K562 (cell line): ENCODE results near the gene NEB. TPM values are rescaled to one million over a fixed set of nuclear protein-coding genes. Genes with fewer than 3 reads are reported as not detected.

Experiments used
- ATAC-seq: fragments of 200-7000 bp; cut with Tn5 transposase; 3 replicates; pipeline ENCODE4 v1.9.1; 2020; ENCODE audit warnings: moderate library complexity
- BruUV-seq: library from RNA; stranded (reverse); fragments of 400-500 nt; replicated peaks from 2 replicates; lab custom pipeline; 2021; lab: Mats Ljungman, UMichigan
- CTCF ChIA-PET: fragments of 300-600 bp; formaldehyde crosslinking; extraction: SDS; loops from one replicate; lab custom pipeline; 2021; ENCODE audit warnings: low intra/inter-chr PET ratio; lab: Yijun Ruan, JAX
- POLR2A ChIA-PET: fragments of 300-600, 350-650 bp; sonication (Branson Sonifier 250); formaldehyde crosslinking; extraction: SDS; loops from one replicate; lab custom pipeline; 2021; ENCODE audit warnings: antibody characterized with exemption, inconsistent platforms; lab: Yijun Ruan, JAX
- DNase-seq, 4 experiments: peaks; one replicate each; pipeline versions ENCODE4 v3.0.0 to v3.0.0-alpha.2; 2011 to 2018; ENCODE audit warnings: low spot score in 3 of 4, mixed read lengths in 3 of 4; ENCODE audit errors: extremely low read depth in 1 of 4
- FAIRE-seq: peaks from 2 replicates; lab custom pipeline; 2011; peaks lifted over from hg19 to GRCh38; lab: Jason Lieb, UNC
- H2AFZ ChIP-seq: 2 replicates; pipeline ENCODE4 v1.6.0; 2011; ENCODE audit warnings: low read depth, low read length, control low read depth, inconsistent platforms
- H3K27ac ChIP-seq: fragments of 200-600 bp; 3 replicates; pipeline ENCODE4 v1.8.0; 2011; ENCODE audit warnings: low read depth, mild to moderate bottlenecking, control low read depth, inconsistent platforms, low read length, moderate library complexity, mixed read lengths; ENCODE audit errors: extremely low read depth
- H3K27me3 ChIP-seq, 2 experiments: fragments of 300-600 bp in 1 of 2; 2 replicates in 1 of 2; 3 replicates in 1 of 2; pipeline versions ENCODE4 v1.6.0 to v1.8.0; 2011; ENCODE audit warnings: inconsistent platforms in 2 of 2, low read length in 2 of 2, mild to moderate bottlenecking in 1 of 2, mixed read lengths in 1 of 2, moderate library complexity in 1 of 2; ENCODE audit not compliant: control insufficient read depth in 2 of 2, insufficient read depth in 2 of 2
- H3K36me3 ChIP-seq: fragments of 300-600 bp; 3 replicates; pipeline ENCODE4 v1.8.0; 2011; ENCODE audit warnings: mild to moderate bottlenecking, low read length, inconsistent platforms; ENCODE audit not compliant: control insufficient read depth, insufficient read depth
- H3K4me1 ChIP-seq, 2 experiments: fragments of 200-600 bp in 1 of 2; replicated peaks in 1 of 2; 2 replicates in 1 of 2; 3 replicates in 1 of 2; pipeline versions ENCODE4 v1.5.1 to v1.8.0; 2011; ENCODE audit warnings: inconsistent platforms in 2 of 2, low read length in 2 of 2, mild to moderate bottlenecking in 1 of 2, mixed read lengths in 1 of 2, moderate library complexity in 1 of 2; ENCODE audit not compliant: control insufficient read depth in 2 of 2, insufficient read depth in 2 of 2
- H3K4me2 ChIP-seq: 2 replicates; pipeline ENCODE4 v1.6.1; 2011; ENCODE audit warnings: low read length, control low read depth, inconsistent platforms, mixed read lengths; ENCODE audit not compliant: insufficient read depth
- H3K4me3 ChIP-seq: fragments of 200-600 bp; sonication (generic), shearing (Covaris generic); 2 replicates; pipeline ENCODE4 v1.5.1; 2016; ENCODE audit warnings: control low read depth, inconsistent platforms
- H3K79me2 ChIP-seq: fragments of 200-600 bp; 3 replicates; pipeline ENCODE4 v1.8.0; 2011; ENCODE audit warnings: low read length, inconsistent platforms; ENCODE audit not compliant: control insufficient read depth, insufficient read depth
- H3K9ac ChIP-seq, 2 experiments: 2 replicates each; pipeline versions ENCODE4 v1.6.0 to v1.6.1; 2011; ENCODE audit warnings: low read depth in 2 of 2, low read length in 2 of 2, control low read depth in 1 of 2, inconsistent platforms in 1 of 2, mild to moderate bottlenecking in 1 of 2, mixed read lengths in 1 of 2; ENCODE audit not compliant: insufficient read depth in 1 of 2
- H3K9me1 ChIP-seq: one replicate; pipeline ENCODE4 v1.6.0; 2011; ENCODE audit warnings: inconsistent platforms, mild to moderate bottlenecking, low read length, moderate library complexity; ENCODE audit not compliant: control insufficient read depth, insufficient read depth
- H3K9me3 ChIP-seq: replicated peaks from 2 replicates; pipeline ENCODE4 v1.5.1; 2011; ENCODE audit warnings: low read depth, low read length, inconsistent platforms; ENCODE audit not compliant: control insufficient read depth, insufficient read depth
- H4K20me1 ChIP-seq: replicated peaks from 2 replicates; pipeline ENCODE4 v1.6.1; 2011; ENCODE audit warnings: low read length, inconsistent platforms, mixed read lengths; ENCODE audit not compliant: control insufficient read depth, insufficient read depth
- BACH1 ChIP-seq: fragments of 200-800 bp; sonication (Bioruptor generic); IDR thresholded peaks from 2 replicates; pipeline ENCODE4 v1.6.1; 2016; ENCODE audit warnings: missing genetic modification characterization, missing compliant biosample characterization
- BRF1 ChIP-seq: IDR thresholded peaks from 3 replicates; pipeline ENCODE4 v1.6.1; 2011; ENCODE audit warnings: borderline replicate concordance, mild to moderate bottlenecking; ENCODE audit not compliant: insufficient read length; ENCODE audit errors: extremely low read depth
- CREM ChIP-seq: IDR thresholded peaks from 2 replicates; pipeline ENCODE4 v1.6.1; 2014; ENCODE audit warnings: antibody characterized with exemption, low read depth
- HOXB6 ChIP-seq: fragments of 250-450 bp; sonication (Bioruptor Pico); IDR thresholded peaks from 2 replicates; pipeline ENCODE4 v1.5.1; 2022; ENCODE audit warnings: mild to moderate bottlenecking, borderline replicate concordance
- JUND ChIP-seq, 2 experiments: IDR thresholded peaks; 2 replicates in 1 of 2; 3 replicates in 1 of 2; pipeline ENCODE4 v1.6.1; 2011; ENCODE audit warnings: borderline replicate concordance in 2 of 2, low read depth in 2 of 2, low read length in 2 of 2, improper control_type of control experiment in 1 of 2, missing biosample characterization in 1 of 2, missing genetic modification characterization in 1 of 2, missing genetic modification reagents in 1 of 2
- MAZ ChIP-seq, 2 experiments: fragments of 450-650 bp in 1 of 2; sonication (generic) in 1 of 2; formaldehyde crosslinking; IDR thresholded peaks in 1 of 2; conservative IDR thresholded peaks in 1 of 2; 2 replicates each; pipeline versions ENCODE4 v1.4.0 to v1.5.0; 2020; ENCODE audit warnings: mild to moderate bottlenecking in 1 of 2, missing genetic modification reagents in 1 of 2
- RBFOX2 ChIP-seq: fragments of 200-400 bp; formaldehyde crosslinking; IDR thresholded peaks from 2 replicates; pipeline ENCODE4 v1.6.1; 2017; ENCODE audit warnings: low read depth, mild to moderate bottlenecking, low read length, moderate library complexity
- SETDB1 ChIP-seq: IDR thresholded peaks from one replicate; pipeline ENCODE4 v1.6.1; 2012; ENCODE audit warnings: low read length, control low read depth, inconsistent platforms
- TAF9B ChIP-seq: fragments of 450-650 bp; IDR thresholded peaks from 2 replicates; pipeline ENCODE4 v1.6.1; 2018; ENCODE audit warnings: mild to moderate bottlenecking; ENCODE audit not compliant: partially characterized antibody
- TFAM ChIP-seq: fragments of 250-450 bp; sonication (Bioruptor Pico); conservative IDR thresholded peaks from 2 replicates; pipeline ENCODE4 v1.5.0; 2021; ENCODE audit warnings: mild to moderate bottlenecking, moderate library complexity
- WGBS: fragments of 100-300 bp; shearing (Covaris generic); methylation state at CpG from one replicate; pipeline ENCODE4 v1.1.6; 2016; ENCODE audit warnings: low coverage, mixed read lengths; ENCODE audit not compliant: insufficient coverage; ENCODE audit errors: missing lambda C conversion rate; 5-methylcytosine and 5-hydroxymethylcytosine counted together
- in situ Hi-C: fragments of 300-500 bp; cut with MboI; formaldehyde crosslinking; loops from 4 replicates; pipeline ENCODE4 v1.15.0; 2018; ENCODE audit warnings: inconsistent platforms, mixed read lengths
- intact Hi-C: fragments of 100-400 bp; cut with micrococcal nuclease; formaldehyde crosslinking; loops from 2 replicates; pipeline ENCODE4 v1.14.2; 2022
- polyA plus RNA-seq, 8 experiments: library from polyadenylated mRNA; depleted of rRNA in 4 of 8; stranded (reverse) in 5 of 8; unstranded in 3 of 8; fragments of >200 nt; fragmentation: Nextera tagmentation in 2 of 8; fragmentation: Illumina TruSeq in 1 of 8; extraction: Ambion mirVana in 2 of 8; extraction: Trizol in 1 of 8; gene quantifications; 2 replicates each; pipeline versions ENCODE4 v1.2.1 to v1.2.3, GENCODE V29; 2011 to 2014; ENCODE audit warnings: inconsistent platforms in 1 of 8, missing spikeins in 1 of 8
- total RNA-seq, 7 experiments: library from RNA; depleted of rRNA in 6 of 7; stranded (reverse); fragments of >200 nt in 6 of 7; fragmentation: Illumina TruSeq in 2 of 7; extraction: Trizol in 2 of 7; gene quantifications; 2 replicates each; pipeline versions ENCODE4 v1.2.1 to v1.2.3, GENCODE V29; 2011 to 2021; ENCODE audit warnings: low replicate concordance in 1 of 7
- TF ChIP-seq, protein P1 (sequence below): fragments of 450-650 bp; conservative IDR thresholded peaks from 2 replicates; pipeline ENCODE4 v1.6.1; 2016; ENCODE audit warnings: missing genetic modification characterization, low read depth, mild to moderate bottlenecking, control low read depth, missing compliant biosample characterization
- TF ChIP-seq, protein P2 (sequence below), 2 experiments: fragments of 450-650 bp in 1 of 2; sonication (generic) in 1 of 2; formaldehyde crosslinking in 1 of 2; IDR thresholded peaks in 1 of 2; conservative IDR thresholded peaks in 1 of 2; 2 replicates each; pipeline versions ENCODE4 v1.6.1 to v1.8.1; 2016 to 2023; ENCODE audit warnings: mild to moderate bottlenecking in 2 of 2, moderate library complexity in 2 of 2, inconsistent platforms in 1 of 2, missing genetic modification reagents in 1 of 2

NEB gene
- total and polyA plus RNA-seq, 9 of the 15 experiments (the other 6 are each of a cell fraction or from before 2014, with no cell fraction given): 1.7 to 3.8 (median 2.9) TPM

- Histone ChIP-seq H3K27me3 (no peaks in the 10 kb centered on the region), H2AFZ (no peak overlapping the region; the same call in 1 of the 2 replicates), H3K9me1 (no peaks in the 10 kb centered on the region), H3K4me3 (no peak overlapping the region), H4K20me1 (no peaks in the 10 kb centered on the region), H3K9me3 (no peaks in the 10 kb centered on the region), H3K79me2 (no peaks in the 10 kb centered on the region), H3K4me2 (no peak overlapping the region), H3K4me1 (peaks cover 0 to 12% of the 10 kb centered on the region in 2 experiments; a peak in 2 of 5 replicates), H3K36me3 (no peaks in the 10 kb centered on the region), H3K9ac (no peak overlapping the region), H3K27ac (no peak overlapping the region)
- no TSS peak for BruUV-seq
- no peak for FAIRE-seq
- DNase-seq: no peak
- ChIA-PET POLR2A (interaction anchor here (0.7 kb wide), 1 partner anchor 374 kb away, joined by 3 read pairs; no protein-coding TSS in a partner anchor), CTCF (interaction anchor here (1.1 to 1.9 kb wide), 3 partner anchors 193 to 411 kb away, joined by 3 to 21 read pairs (median 6); no protein-coding TSS in a partner anchor)
- in situ Hi-C loops: loop anchor here (25.0 kb wide), 1 partner anchor 398 kb away; no protein-coding TSS in a partner anchor
- WGBS: 58% methylated on average over 5 of the region's 5 CpGs
- intact Hi-C loops: no loop called here
- peak; percentile 41 for ATAC-seq
- TF ChIP-seq SETDB1 (no peak), BRF1 (no peak), MAZ (CRISPR knock-in tag; conservative IDR thresholded peaks at IDR 0.05 in 1 of 2, IDR thresholded peaks at IDR 0.05 in 1 of 2) (no peak), CREM (0 out of 2 replicates have a peak, but pooled peaks have one; percentile 34), TAF9B (no peak), HOXB6 (CRISPR knock-in tag) (no peak), RBFOX2 (no peak), BACH1 (tag) (no peak), JUND (IDR thresholded peaks at IDR 0.05; ENCODE audit: borderline replicate concordance, low read depth, low read length) (peak; percentile 61; the same call in 1 of the 2 replicates), JUND (tag; IDR thresholded peaks at IDR 0.05; ENCODE audit: borderline replicate concordance, low read depth, low read length) (peak; percentile 39; the same call in 1 of the 3 replicates), TFAM (CRISPR knock-in tag) (no peak)
- TF ChIP-seq, protein P1, sequence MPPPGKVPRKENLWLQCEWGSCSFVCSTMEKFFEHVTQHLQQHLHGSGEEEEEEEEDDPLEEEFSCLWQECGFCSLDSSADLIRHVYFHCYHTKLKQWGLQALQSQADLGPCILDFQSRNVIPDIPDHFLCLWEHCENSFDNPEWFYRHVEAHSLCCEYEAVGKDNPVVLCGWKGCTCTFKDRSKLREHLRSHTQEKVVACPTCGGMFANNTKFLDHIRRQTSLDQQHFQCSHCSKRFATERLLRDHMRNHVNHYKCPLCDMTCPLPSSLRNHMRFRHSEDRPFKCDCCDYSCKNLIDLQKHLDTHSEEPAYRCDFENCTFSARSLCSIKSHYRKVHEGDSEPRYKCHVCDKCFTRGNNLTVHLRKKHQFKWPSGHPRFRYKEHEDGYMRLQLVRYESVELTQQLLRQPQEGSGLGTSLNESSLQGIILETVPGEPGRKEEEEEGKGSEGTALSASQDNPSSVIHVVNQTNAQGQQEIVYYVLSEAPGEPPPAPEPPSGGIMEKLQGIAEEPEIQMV (tag): no peak
- TF ChIP-seq, protein P2, sequence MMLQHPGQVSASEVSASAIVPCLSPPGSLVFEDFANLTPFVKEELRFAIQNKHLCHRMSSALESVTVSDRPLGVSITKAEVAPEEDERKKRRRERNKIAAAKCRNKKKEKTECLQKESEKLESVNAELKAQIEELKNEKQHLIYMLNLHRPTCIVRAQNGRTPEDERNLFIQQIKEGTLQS (IDR thresholded peaks at IDR 0.05): peak; percentile 89
- TF ChIP-seq, protein P2 (CRISPR knock-in tag; conservative IDR thresholded peaks at IDR 0.05): no peak
Observed at GRCh38 chr2:151614159-151614558, 120.1 kb downstream of the NEB start.
